Rectal smooth muscle tissue (tissue), 1 donor: Measurements from ENCODE around the gene ADM.

Experiments used
- H3K27ac ChIP-seq: one replicate; pipeline ENCODE4 v1.7.0; 2013; ENCODE audit warnings: low read depth, low read length, inconsistent platforms
- H3K27me3 ChIP-seq: one replicate; pipeline ENCODE4 v1.7.0; 2013; ENCODE audit warnings: low read length; ENCODE audit not compliant: control insufficient read depth, insufficient read depth
- H3K36me3 ChIP-seq: one replicate; pipeline ENCODE4 v1.7.0; 2013; ENCODE audit warnings: low read length; ENCODE audit not compliant: control insufficient read depth, insufficient read depth
- H3K4me1 ChIP-seq: one replicate; pipeline ENCODE4 v1.7.0; 2013; ENCODE audit warnings: low read length; ENCODE audit not compliant: control insufficient read depth, insufficient read depth
- H3K4me3 ChIP-seq: one replicate; pipeline ENCODE4 v1.7.0; 2013; ENCODE audit warnings: low read length
- H3K9ac ChIP-seq: one replicate; pipeline ENCODE4 v1.7.0; 2013; ENCODE audit warnings: low read length

ADM gene

GRCh38 chr11:10329356-10329755 is 24.5 kb downstream of the ADM start:
- Histone ChIP-seq H3K27me3 (no peaks in the 10 kb centered on the region), H3K4me1 (peaks cover 12% of the 10 kb centered on the region), H3K27ac (no peak overlapping the region)

GRCh38 chr11:10329935-10330334 is 25.1 kb downstream of the ADM start:
- no peaks in the 10 kb centered on the region for H3K36me3 ChIP-seq
- no peak overlapping the region for H3K4me3 ChIP-seq
- H3K4me1 ChIP-seq, result peaks cover 12% of the 10 kb centered on the region
- no peaks in the 10 kb centered on the region for H3K27me3 ChIP-seq
- no peak overlapping the region for H3K27ac ChIP-seq
- H3K9ac ChIP-seq, result no peak overlapping the region

More at GRCh38 chr11:10329356-10329755, 24.5 kb downstream of the ADM start:
- H3K9ac ChIP-seq, result no peak overlapping the region
- H3K4me3 ChIP-seq, result no peak overlapping the region
- no peaks in the 10 kb centered on the region for H3K36me3 ChIP-seq

GRCh38 chr11:10331548-10332289 is 26.8 kb downstream of the ADM start:
- Histone ChIP-seq H3K4me3 (no peak overlapping the region), H3K27me3 (no peaks in the 10 kb centered on the region), H3K36me3 (no peaks in the 10 kb centered on the region), H3K27ac (no peak overlapping the region), H3K4me1 (peaks cover 3% of the 10 kb centered on the region), H3K9ac (no peak overlapping the region)

GRCh38 chr11:10333490-10333889 is 28.6 kb downstream of the ADM start:
- no peak overlapping the region for H3K4me3 ChIP-seq
- no peak overlapping the region for H3K27ac ChIP-seq
- no peaks in the 10 kb centered on the region for H3K36me3 ChIP-seq
- H3K9ac ChIP-seq, result no peak overlapping the region
- H3K4me1 ChIP-seq, result peaks cover 2% of the 10 kb centered on the region
- H3K27me3 ChIP-seq, result no peaks in the 10 kb centered on the region

GRCh38 chr11:10338287-10338686 is 33.4 kb downstream of the ADM start:
- Histone ChIP-seq H3K36me3 (no peaks in the 10 kb centered on the region), H3K27me3 (no peaks in the 10 kb centered on the region), H3K27ac (no peak overlapping the region), H3K4me3 (no peak overlapping the region), H3K4me1 (no peaks in the 10 kb centered on the region), H3K9ac (no peak overlapping the region)

GRCh38 chr11:10348650-10349280 is 43.9 kb downstream of the ADM start:
- no peaks in the 10 kb centered on the region for H3K36me3 ChIP-seq
- H3K9ac ChIP-seq, result no peak overlapping the region
- H3K4me3 ChIP-seq, result no peak overlapping the region
- H3K4me1 ChIP-seq, result no peaks in the 10 kb centered on the region
- no peaks in the 10 kb centered on the region for H3K27me3 ChIP-seq
- H3K27ac ChIP-seq, result no peak overlapping the region

- no peak overlapping the region for H3K4me3 ChIP-seq
- H3K27ac ChIP-seq, result no peak overlapping the region
- no peaks in the 10 kb centered on the region for H3K27me3 ChIP-seq
- H3K4me1 ChIP-seq, result no peaks in the 10 kb centered on the region
- no peaks in the 10 kb centered on the region for H3K36me3 ChIP-seq
- H3K9ac ChIP-seq, result no peak overlapping the region
Measured at GRCh38 chr11:10349281-10349665, 44.4 kb downstream of the ADM start.

- Histone ChIP-seq H3K9ac (no peak overlapping the region), H3K4me3 (no peak overlapping the region), H3K36me3 (no peaks in the 10 kb centered on the region), H3K27ac (no peak overlapping the region), H3K27me3 (no peaks in the 10 kb centered on the region), H3K4me1 (no peaks in the 10 kb centered on the region)
Measured at GRCh38 chr11:10349806-10350205, 44.9 kb downstream of the ADM start.

- Histone ChIP-seq H3K4me3 (no peak overlapping the region), H3K27ac (no peak overlapping the region), H3K36me3 (no peaks in the 10 kb centered on the region), H3K9ac (no peak overlapping the region), H3K4me1 (no peaks in the 10 kb centered on the region), H3K27me3 (no peaks in the 10 kb centered on the region)
Measured at GRCh38 chr11:10350334-10350733, 45.5 kb downstream of the ADM start.

GRCh38 chr11:10351435-10351764 is 46.5 kb downstream of the ADM start:
- Histone ChIP-seq H3K27ac (peak overlapping the region; percentile 56), H3K4me3 (no peak overlapping the region), H3K36me3 (no peaks in the 10 kb centered on the region), H3K9ac (no peak overlapping the region), H3K27me3 (no peaks in the 10 kb centered on the region), H3K4me1 (no peaks in the 10 kb centered on the region)

- H3K4me3 ChIP-seq, result no peak overlapping the region
- no peaks in the 10 kb centered on the region for H3K4me1 ChIP-seq
- no peak overlapping the region for H3K9ac ChIP-seq
- H3K27ac ChIP-seq, result peak overlapping the region; percentile 56
- no peaks in the 10 kb centered on the region for H3K27me3 ChIP-seq
- H3K36me3 ChIP-seq, result no peaks in the 10 kb centered on the region
Measured at GRCh38 chr11:10351765-10352641, 47.1 kb downstream of the ADM start.

- Histone ChIP-seq H3K27me3 (no peaks in the 10 kb centered on the region), H3K4me3 (no peak overlapping the region), H3K9ac (no peak overlapping the region), H3K4me1 (no peaks in the 10 kb centered on the region), H3K27ac (no peak overlapping the region), H3K36me3 (no peaks in the 10 kb centered on the region)
Measured at GRCh38 chr11:10352921-10353550, 48.2 kb downstream of the ADM start.
